H1 (cell line): ENCODE data around the gene NTN4. TPM values are rescaled to one million over a fixed set of nuclear protein-coding genes. Genes with fewer than 3 reads are reported as not detected.

Source experiments
- CTCF ChIA-PET: fragments of 300-600 bp; sonication (Branson Sonifier 250); formaldehyde crosslinking; loops from one replicate; lab custom pipeline; 2021; ENCODE audit not compliant: partially characterized antibody; lab: Charles Lee
- POLR2A ChIA-PET: fragments of 300-600 bp; sonication (Branson Sonifier 250); formaldehyde crosslinking; loops from one replicate; lab custom pipeline; 2021; ENCODE audit warnings: inconsistent platforms; ENCODE audit not compliant: partially characterized antibody; lab: Charles Lee
- DNase-seq, 2 experiments: peaks; one replicate each; pipeline versions ENCODE4 v3.0.0 to v3.0.0-alpha.2; 2010 to 2022; ENCODE audit warnings: low spot score in 2 of 2, low read depth in 1 of 2, mixed read lengths in 1 of 2
- FAIRE-seq: peaks from 2 replicates; lab custom pipeline; 2011; peaks lifted over from hg19 to GRCh38; lab: Jason Lieb, UNC
- H2AFZ ChIP-seq: 2 replicates; pipeline ENCODE4 v1.8.1; 2012; ENCODE audit warnings: low read length, inconsistent platforms
- H2AK5ac ChIP-seq: 2 replicates; pipeline ENCODE4 v1.6.1; 2013; ENCODE audit warnings: low read depth, low read length
- H2BK120ac ChIP-seq: replicated peaks from 2 replicates; pipeline ENCODE3; 2013; ENCODE audit warnings: low read depth, low read length, inconsistent platforms
- H2BK12ac ChIP-seq: 2 replicates; pipeline ENCODE4 v1.6.1; 2013; ENCODE audit warnings: low read depth, low read length
- H2BK15ac ChIP-seq: 2 replicates; pipeline ENCODE4 v1.6.1; 2013; ENCODE audit warnings: low read length
- H2BK20ac ChIP-seq: 2 replicates; pipeline ENCODE4 v1.6.1; 2013; ENCODE audit warnings: low read length
- H2BK5ac ChIP-seq: 2 replicates; pipeline ENCODE4 v1.6.1; 2013; ENCODE audit warnings: low read depth, low read length
- H3K14ac ChIP-seq: 2 replicates; pipeline ENCODE4 v1.6.1; 2013; ENCODE audit warnings: inconsistent platforms; ENCODE audit not compliant: insufficient read length
- H3K18ac ChIP-seq: 2 replicates; pipeline ENCODE4 v1.6.1; 2013; ENCODE audit warnings: low read length; ENCODE audit errors: extremely low read depth
- H3K23ac ChIP-seq: 2 replicates; pipeline ENCODE4 v1.6.1; 2013; ENCODE audit warnings: inconsistent platforms; ENCODE audit not compliant: insufficient read length
- H3K23me2 ChIP-seq: 2 replicates; pipeline ENCODE4 v1.6.1; 2013; ENCODE audit warnings: low read depth, low read length
- H3K27ac ChIP-seq: 2 replicates; pipeline ENCODE4 v1.6.1; 2011; ENCODE audit warnings: low read depth, low read length, inconsistent platforms
- H3K27me3 ChIP-seq, 4 experiments: replicated peaks in 1 of 4; 1 replicate in 1 of 4; 2 replicates in 3 of 4; pipeline versions ENCODE4 v1.6.1 to v1.8.1; 2011 to 2013; ENCODE audit warnings: low read length in 3 of 4, mild to moderate bottlenecking in 3 of 4, inconsistent platforms in 2 of 4, mixed read lengths in 2 of 4, moderate library complexity in 1 of 4; ENCODE audit not compliant: control insufficient read depth in 3 of 4, insufficient read depth in 3 of 4; ENCODE audit errors: extremely low read depth in 1 of 4
- H3K36me3 ChIP-seq, 4 experiments: 2 replicates each; pipeline versions ENCODE4 v1.6.1 to v1.8.1; 2011 to 2013; ENCODE audit warnings: mild to moderate bottlenecking in 4 of 4, low read length in 3 of 4, moderate library complexity in 2 of 4, control low read depth in 1 of 4, inconsistent platforms in 1 of 4; ENCODE audit not compliant: insufficient read depth in 4 of 4, control insufficient read depth in 2 of 4
- H3K4ac ChIP-seq: replicated peaks from 2 replicates; pipeline ENCODE3; 2013; ENCODE audit warnings: low read length, low read depth, mixed read lengths, inconsistent platforms; ENCODE audit not compliant: insufficient read length
- H3K4me1 ChIP-seq, 4 experiments: replicated peaks in 1 of 4; 1 replicate in 1 of 4; 2 replicates in 3 of 4; pipeline versions ENCODE4 v1.6.1 to v1.8.1; 2011 to 2013; ENCODE audit warnings: low read length in 3 of 4, inconsistent platforms in 2 of 4, mixed read lengths in 1 of 4; ENCODE audit not compliant: insufficient read depth in 4 of 4, control insufficient read depth in 3 of 4
- H3K4me2 ChIP-seq, 2 experiments: 2 replicates each; pipeline versions ENCODE4 v1.6.1 to v1.8.1; 2011 to 2013; ENCODE audit warnings: low read depth in 2 of 2, low read length in 2 of 2, control low read depth in 1 of 2, inconsistent platforms in 1 of 2, mild to moderate bottlenecking in 1 of 2; ENCODE audit not compliant: insufficient read depth in 1 of 2
- H3K4me3 ChIP-seq, 4 experiments: fragments of 200-600, 300-600 bp in 1 of 4; sonication (generic), shearing (Covaris generic), sonication (Bioruptor Twin) in 1 of 4; 2 replicates each; pipeline versions ENCODE4 v1.5.1 to v1.8.1; 2011 to 2016; ENCODE audit warnings: low read length in 4 of 4, low read depth in 3 of 4, control low read depth in 2 of 4, inconsistent platforms in 2 of 4, mild to moderate bottlenecking in 2 of 4, mixed read lengths in 1 of 4, moderate library complexity in 1 of 4; ENCODE audit not compliant: insufficient read depth in 2 of 4; ENCODE audit errors: extremely low read depth in 1 of 4
- H3K56ac ChIP-seq: replicated peaks from 2 replicates; pipeline ENCODE3; 2013; ENCODE audit warnings: low read depth, mild to moderate bottlenecking, mixed read lengths, low read length, inconsistent platforms; ENCODE audit not compliant: insufficient read length
- H3K79me1 ChIP-seq: 2 replicates; pipeline ENCODE4 v1.6.1; 2013; ENCODE audit warnings: low read depth, low read length, control low read depth
- H3K79me2 ChIP-seq, 2 experiments: 2 replicates each; pipeline versions ENCODE4 v1.6.1 to v1.8.1; 2012 to 2013; ENCODE audit warnings: low read length in 2 of 2, mild to moderate bottlenecking in 2 of 2, inconsistent platforms in 1 of 2; ENCODE audit not compliant: insufficient read depth in 2 of 2, control insufficient read depth in 1 of 2
- H3K9ac ChIP-seq, 4 experiments: replicated peaks in 1 of 4; 1 replicate in 1 of 4; 2 replicates in 3 of 4; pipeline versions ENCODE4 v1.6.1 to v1.8.1; 2011 to 2013; ENCODE audit warnings: low read depth in 3 of 4, low read length in 3 of 4, control low read depth in 2 of 4, mild to moderate bottlenecking in 2 of 4, moderate library complexity in 2 of 4, inconsistent platforms in 1 of 4; ENCODE audit errors: extremely low read depth in 1 of 4
- H3K9me3 ChIP-seq, 2 experiments: 2 replicates each; pipeline versions ENCODE4 v1.6.1 to v1.8.1; 2012 to 2013; ENCODE audit warnings: mild to moderate bottlenecking in 2 of 2, moderate library complexity in 2 of 2, control low read depth in 1 of 2, inconsistent platforms in 1 of 2, low read depth in 1 of 2, low read length in 1 of 2, mixed read lengths in 1 of 2; ENCODE audit not compliant: insufficient read depth in 2 of 2
- H4K20me1 ChIP-seq, 2 experiments: replicated peaks in 1 of 2; 2 replicates each; pipeline versions ENCODE3 to v1.8.1; 2011 to 2013; ENCODE audit warnings: inconsistent platforms in 2 of 2, low read length in 2 of 2, mild to moderate bottlenecking in 1 of 2; ENCODE audit not compliant: insufficient read depth in 2 of 2, control insufficient read depth in 1 of 2
- H4K5ac ChIP-seq: 2 replicates; pipeline ENCODE4 v1.6.1; 2013; ENCODE audit warnings: low read length, low read depth, mixed read lengths, inconsistent platforms; ENCODE audit not compliant: insufficient read length
- H4K8ac ChIP-seq: 2 replicates; pipeline ENCODE4 v1.8.0; 2013; ENCODE audit warnings: mild to moderate bottlenecking, moderate library complexity, low read length, inconsistent platforms; ENCODE audit not compliant: insufficient read depth; ENCODE audit errors: extremely low read depth
- H4K91ac ChIP-seq: replicated peaks from 2 replicates; pipeline ENCODE3; 2013; ENCODE audit warnings: low read length, mixed read lengths, inconsistent platforms; ENCODE audit not compliant: insufficient read length
- GABPA ChIP-seq: IDR thresholded peaks from 2 replicates; pipeline ENCODE4 v1.6.1; 2011; ENCODE audit warnings: mild to moderate bottlenecking, low read length, moderate library complexity, borderline replicate concordance; ENCODE audit not compliant: insufficient read depth
- HDAC2 ChIP-seq, 2 experiments: fragments of 300-600 bp in 1 of 2; sonication (generic) in 1 of 2; IDR thresholded peaks; 2 replicates each; pipeline ENCODE4 v1.6.1; 2011 to 2012; ENCODE audit warnings: low read depth in 2 of 2, low read length in 2 of 2, mild to moderate bottlenecking in 2 of 2, moderate library complexity in 2 of 2, borderline replicate concordance in 1 of 2, inconsistent platforms in 1 of 2
- NANOG ChIP-seq: IDR thresholded peaks from 2 replicates; pipeline ENCODE4 v1.6.1; 2011; ENCODE audit warnings: low read length, low read depth, mild to moderate bottlenecking, inconsistent platforms; ENCODE audit not compliant: insufficient read depth, poor library complexity, severe bottlenecking
- RBBP5 ChIP-seq: IDR thresholded peaks from 2 replicates; pipeline ENCODE4 v1.7.1; 2012; ENCODE audit warnings: low read depth, mild to moderate bottlenecking, inconsistent platforms, low read length, moderate library complexity, borderline replicate concordance
- SP2 ChIP-seq: IDR thresholded peaks from 2 replicates; pipeline ENCODE4 v1.6.1; 2012; ENCODE audit warnings: mild to moderate bottlenecking, low read length, inconsistent platforms
- TBP ChIP-seq: IDR thresholded peaks from 2 replicates; pipeline ENCODE4 v1.6.1; 2011; ENCODE audit warnings: low read depth, low read length, improper control_type of control experiment
- WGBS, 2 experiments: shearing (Covaris generic) in 1 of 2; methylation state at CpG; one replicate each; pipeline versions ENCODE4 v1.1.6 to v1.1.7; 2013 to 2015; ENCODE audit warnings: low lambda C conversion rate in 2 of 2, mixed read lengths in 2 of 2, inconsistent platforms in 1 of 2, low coverage in 1 of 2, missing lambda C conversion rate in 1 of 2; ENCODE audit not compliant: insufficient replicate concordance in 2 of 2, insufficient coverage in 1 of 2, insufficient read length in 1 of 2; ENCODE audit errors: extremely low coverage in 1 of 2, missing lambda C conversion rate in 1 of 2; 5-methylcytosine and 5-hydroxymethylcytosine counted together
- polyA plus RNA-seq, 7 experiments: library from polyadenylated mRNA; depleted of rRNA in 3 of 7; stranded (reverse) in 5 of 7; unstranded in 2 of 7; fragments of >200 nt in 5 of 7; fragments of 200-250 nt in 2 of 7; gene quantifications; 1 replicate in 5 of 7; 2 replicates in 1 of 7; 4 replicates in 1 of 7; pipeline versions ENCODE4 v1.2.1 to v1.2.3, GENCODE V29; 2011 to 2013; ENCODE audit warnings: missing spikeins in 2 of 7, mixed read lengths in 2 of 7
- total RNA-seq: library from RNA; stranded (reverse); fragmentation: NEBNext Ultra II Directional; extraction: Animal tissue kit (Norgen Biotek cat#: 25700); gene quantifications from 2 replicates; pipeline ENCODE4 v1.2.1, GENCODE V29; 2021

Gene NTN4
- total and polyA plus RNA-seq, 2 of the 8 experiments (the other 6 are each of a cell fraction or from before 2014, with no cell fraction given): 0.74 to 1.3 TPM

DNA sequence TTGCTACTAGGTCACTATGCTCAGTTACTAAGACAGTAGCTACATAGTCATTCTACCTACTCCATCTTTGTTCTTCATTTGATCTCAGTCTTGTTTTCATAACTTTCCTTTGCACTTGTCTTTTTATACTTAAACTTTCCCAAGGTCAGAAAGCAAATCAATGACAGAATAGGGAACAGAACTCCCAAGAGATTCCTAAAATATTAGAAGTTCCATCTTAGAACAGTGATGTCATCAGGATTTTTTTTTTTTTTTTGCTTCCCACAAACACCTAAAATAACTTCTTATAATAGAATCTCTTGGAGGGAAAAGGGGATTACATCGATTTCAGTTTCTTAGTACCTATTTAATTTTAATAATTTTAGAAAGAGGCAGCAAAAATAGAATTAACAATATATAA lies 65.8 kb downstream of the NTN4 start:
- no peak overlapping the region for H3K56ac ChIP-seq
- no peak overlapping the region for H2BK120ac ChIP-seq
- H3K23me2 ChIP-seq: no peaks in the 10 kb centered on the region
- ChIA-PET POLR2A (interaction anchor here (1.1 kb wide), 1 partner anchor 10 kb away, joined by 3 read pairs; no protein-coding TSS in a partner anchor), CTCF (no interaction called here)
- H3K18ac ChIP-seq: no peak overlapping the region
- no peaks in the 10 kb centered on the region for H3K27me3 ChIP-seq
- no peak overlapping the region for H2BK12ac ChIP-seq
- H3K4me3 ChIP-seq: no peak overlapping the region
- FAIRE-seq (no peak), DNase-seq (no peak)
- no peak overlapping the region for H2AK5ac ChIP-seq
- H3K9ac ChIP-seq: no peak overlapping the region
- H3K4me2 ChIP-seq: no peak overlapping the region
- H2BK15ac ChIP-seq: no peak overlapping the region
- WGBS, 2 experiments: 88% methylated on average over 1 of the region's 1 CpG; no CpG with 5 or more reads in 1 of the 2 experiments
- H3K79me2 ChIP-seq: no peaks in the 10 kb centered on the region
- no peaks in the 10 kb centered on the region for H3K36me3 ChIP-seq
- H4K8ac ChIP-seq: no peak overlapping the region
- no peaks in the 10 kb centered on the region for H4K20me1 ChIP-seq
- no peak overlapping the region for H4K5ac ChIP-seq
- H3K23ac ChIP-seq: no peak overlapping the region
- no peak overlapping the region for H4K91ac ChIP-seq
- TF ChIP-seq TBP: no peak
- TF ChIP-seq RBBP5: no peak
- no peak for TF ChIP-seq GABPA
- TF ChIP-seq SP2: no peak
- no peak for TF ChIP-seq NANOG
- TF ChIP-seq HDAC2 (IDR thresholded peaks at IDR 0.05; ENCODE audit: borderline replicate concordance in 1 of 2, low read depth in 2 of 2, low read length in 2 of 2): no peak
- peaks cover 0 to 5% of the 10 kb centered on the region in 2 experiments; a peak in 1 of 4 replicates for H3K9me3 ChIP-seq
- H2BK5ac ChIP-seq: no peak overlapping the region
- H3K4ac ChIP-seq: no peak overlapping the region
- no peaks in the 10 kb centered on the region for H3K79me1 ChIP-seq
- H3K27ac ChIP-seq: no peak overlapping the region
- peaks cover 0 to 6% (median 0%) of the 10 kb centered on the region in 4 experiments; a peak in 1 of 7 replicates for H3K4me1 ChIP-seq
- H2BK20ac ChIP-seq: no peak overlapping the region
- no peak overlapping the region for H3K14ac ChIP-seq
- no peak overlapping the region for H2AFZ ChIP-seq
